Endodermal cell (in vitro differentiated cells): Measurements from ENCODE around the gene MIDN. TPM values are rescaled to one million over a fixed set of nuclear protein-coding genes. Genes with fewer than 3 reads are reported as not detected.

Experiments used
- DNase-seq: peaks from one replicate; pipeline ENCODE4 v3.0.0-alpha.2; 2017
- H3K27ac ChIP-seq: 2 replicates; pipeline ENCODE4 v1.5.1; 2013; ENCODE audit warnings: mild to moderate bottlenecking, low read depth, low read length, moderate library complexity
- H3K27me3 ChIP-seq: 2 replicates; pipeline ENCODE4 v1.6.1; 2013; ENCODE audit warnings: mild to moderate bottlenecking, low read length, moderate library complexity; ENCODE audit not compliant: insufficient read depth, control insufficient read depth, poor library complexity, severe bottlenecking
- H3K36me3 ChIP-seq: 2 replicates; pipeline ENCODE4 v1.7.0; 2013; ENCODE audit warnings: mild to moderate bottlenecking, low read length, moderate library complexity; ENCODE audit not compliant: control insufficient read depth, insufficient read depth
- H3K4me1 ChIP-seq: one replicate; pipeline ENCODE4 v1.7.0; 2013; ENCODE audit warnings: low read length; ENCODE audit not compliant: control insufficient read depth, insufficient read depth
- H3K4me3 ChIP-seq: 2 replicates; pipeline ENCODE4 v1.5.1; 2013; ENCODE audit warnings: mild to moderate bottlenecking, low read length, moderate library complexity
- H3K9ac ChIP-seq: 2 replicates; pipeline ENCODE4 v1.6.1; 2013; ENCODE audit warnings: mild to moderate bottlenecking, low read length, moderate library complexity; ENCODE audit not compliant: poor library complexity, severe bottlenecking; ENCODE audit errors: extremely low read depth
- H3K9me3 ChIP-seq: 2 replicates; pipeline ENCODE4 v1.6.1; 2013; ENCODE audit warnings: mild to moderate bottlenecking, low read length, moderate library complexity; ENCODE audit not compliant: control insufficient read depth
- H3K27ac Mint-ChIP-seq: 2 replicates; pipeline ENCODE4 v1.8.0; 2020; ENCODE audit warnings: mixed read lengths
- H3K27me3 Mint-ChIP-seq: 2 replicates; pipeline ENCODE4 v1.8.0; 2021; ENCODE audit warnings: mild to moderate bottlenecking, mixed read lengths; ENCODE audit not compliant: insufficient read depth
- H3K36me3 Mint-ChIP-seq: 2 replicates; pipeline ENCODE4 v1.8.0; 2020; ENCODE audit warnings: low read depth, mixed read lengths
- H3K4me1 Mint-ChIP-seq: 2 replicates; pipeline ENCODE4 v1.8.0; 2020; ENCODE audit warnings: mixed read lengths
- H3K4me3 Mint-ChIP-seq: 2 replicates; pipeline ENCODE4 v1.8.0; 2020; ENCODE audit warnings: mild to moderate bottlenecking, moderate library complexity, mixed read lengths
- H3K9me3 Mint-ChIP-seq: 2 replicates; pipeline ENCODE4 v1.8.0; 2020; ENCODE audit warnings: mild to moderate bottlenecking, mixed read lengths
- WGBS, 2 experiments: methylation state at CpG; one replicate each; pipeline versions ENCODE4 v1.1.5 to v1.1.7; 2013; ENCODE audit warnings: missing lambda C conversion rate in 2 of 2, mixed read lengths in 1 of 2; ENCODE audit not compliant: insufficient coverage in 1 of 2, insufficient read length in 1 of 2; 5-methylcytosine and 5-hydroxymethylcytosine counted together
- total RNA-seq, 2 donors: library from RNA; stranded (reverse); fragmentation: NEBNext Ultra II Directional in 1 of 2; extraction: Animal tissue kit (Norgen Biotek cat#: 25700) in 1 of 2; gene quantifications; 2 replicates in 1 of 2; 3 replicates in 1 of 2; pipeline ENCODE4 v1.2.1, GENCODE V29; 2021
- TF ChIP-seq, protein P1 (sequence below): fragments of 200-600 bp; sonication (generic); conservative IDR thresholded peaks from 2 replicates; pipeline ENCODE4 v1.5.0; 2021; ENCODE audit warnings: antibody characterized with exemption, mild to moderate bottlenecking

The MIDN gene
- total RNA-seq, 2 donors from 2014 or later = 183 to 185 TPM

DNA sequence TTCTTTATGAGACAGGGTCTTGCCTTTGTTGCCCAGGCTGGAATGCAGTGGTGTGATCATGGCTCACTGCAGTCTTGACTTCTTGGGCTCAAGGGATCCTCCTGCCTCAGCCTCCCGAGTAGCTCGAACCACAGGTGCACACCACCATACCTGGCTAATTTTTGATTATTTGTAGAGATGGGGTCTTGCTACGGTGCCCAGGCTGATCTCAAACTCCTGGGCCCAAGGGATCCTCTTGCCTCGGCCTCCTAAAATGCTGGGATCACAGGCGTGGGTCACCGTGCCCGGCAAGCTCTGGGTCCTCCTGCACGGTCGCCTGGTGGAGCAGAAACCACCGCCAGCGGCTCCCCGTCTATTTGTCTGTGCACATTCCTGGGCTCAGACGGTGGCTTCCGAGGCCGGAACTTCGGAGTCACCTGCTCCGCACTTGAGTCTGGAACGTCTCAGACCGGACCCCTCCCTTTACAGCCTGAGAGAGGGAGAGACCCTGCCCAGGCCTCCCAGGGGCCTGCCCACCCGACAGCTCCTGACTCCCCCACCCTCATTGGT lies 59.4 kb downstream of the MIDN start:
- no peak overlapping the region for H3K4me3 Mint-ChIP-seq
- Histone ChIP-seq H3K27ac (no peak overlapping the region), H3K36me3 (no peaks in the 10 kb centered on the region), H3K4me1 (no peaks in the 10 kb centered on the region), H3K9me3 (no peaks in the 10 kb centered on the region), H3K9ac (no peak overlapping the region), H3K27me3 (no peaks in the 10 kb centered on the region), H3K4me3 (no peak overlapping the region)
- no peaks in the 10 kb centered on the region for H3K4me1 Mint-ChIP-seq
- no peaks in the 10 kb centered on the region for H3K9me3 Mint-ChIP-seq
- no peaks in the 10 kb centered on the region for H3K36me3 Mint-ChIP-seq
- no peak overlapping the region for H3K27ac Mint-ChIP-seq
- 90 to 96% methylated on average over 12 to 20 of the region's 20 CpGs for WGBS, 2 experiments
- H3K27me3 Mint-ChIP-seq = no peaks in the 10 kb centered on the region
- TF ChIP-seq, protein P1, sequence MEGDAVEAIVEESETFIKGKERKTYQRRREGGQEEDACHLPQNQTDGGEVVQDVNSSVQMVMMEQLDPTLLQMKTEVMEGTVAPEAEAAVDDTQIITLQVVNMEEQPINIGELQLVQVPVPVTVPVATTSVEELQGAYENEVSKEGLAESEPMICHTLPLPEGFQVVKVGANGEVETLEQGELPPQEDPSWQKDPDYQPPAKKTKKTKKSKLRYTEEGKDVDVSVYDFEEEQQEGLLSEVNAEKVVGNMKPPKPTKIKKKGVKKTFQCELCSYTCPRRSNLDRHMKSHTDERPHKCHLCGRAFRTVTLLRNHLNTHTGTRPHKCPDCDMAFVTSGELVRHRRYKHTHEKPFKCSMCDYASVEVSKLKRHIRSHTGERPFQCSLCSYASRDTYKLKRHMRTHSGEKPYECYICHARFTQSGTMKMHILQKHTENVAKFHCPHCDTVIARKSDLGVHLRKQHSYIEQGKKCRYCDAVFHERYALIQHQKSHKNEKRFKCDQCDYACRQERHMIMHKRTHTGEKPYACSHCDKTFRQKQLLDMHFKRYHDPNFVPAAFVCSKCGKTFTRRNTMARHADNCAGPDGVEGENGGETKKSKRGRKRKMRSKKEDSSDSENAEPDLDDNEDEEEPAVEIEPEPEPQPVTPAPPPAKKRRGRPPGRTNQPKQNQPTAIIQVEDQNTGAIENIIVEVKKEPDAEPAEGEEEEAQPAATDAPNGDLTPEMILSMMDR = no peak
- DNase-seq = no peak

DNA sequence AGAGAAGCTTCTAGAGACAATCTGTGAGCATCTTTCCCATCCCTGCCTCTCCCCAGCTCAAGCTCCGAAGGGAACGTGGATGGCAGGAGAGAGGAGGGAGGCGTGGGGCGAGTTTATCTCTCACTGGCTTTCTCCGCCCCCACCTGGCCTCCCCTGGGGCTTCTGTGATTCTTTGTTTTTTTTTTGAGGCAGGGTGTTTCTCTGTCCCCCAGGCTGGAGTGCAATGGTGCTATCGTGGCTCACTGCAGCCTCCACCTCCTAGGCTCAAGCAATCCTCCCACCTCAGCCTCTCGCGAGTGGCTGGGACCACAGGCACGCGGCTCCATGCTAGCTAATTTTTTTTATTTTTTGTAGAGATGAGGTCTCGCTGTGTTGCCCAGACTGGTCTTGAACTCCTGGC lies 60.3 kb downstream of the MIDN start:
- Histone ChIP-seq H3K27ac (no peak overlapping the region), H3K9ac (no peak overlapping the region), H3K27me3 (no peaks in the 10 kb centered on the region), H3K4me3 (no peak overlapping the region), H3K4me1 (no peaks in the 10 kb centered on the region), H3K9me3 (no peaks in the 10 kb centered on the region), H3K36me3 (no peaks in the 10 kb centered on the region)
- Mint-ChIP-seq H3K27ac (no peak overlapping the region), H3K4me3 (no peak overlapping the region), H3K36me3 (no peaks in the 10 kb centered on the region), H3K4me1 (no peaks in the 10 kb centered on the region), H3K27me3 (no peaks in the 10 kb centered on the region), H3K9me3 (no peaks in the 10 kb centered on the region)
- 54 to 77% methylated on average over 3 to 10 of the region's 11 CpGs for WGBS, 2 experiments
- DNase-seq = no peak
- TF ChIP-seq, protein P1 = no peak

Other genes starting within 250 kb of the MIDN start
- gene GRIN3B, start 248.2 kb upstream of the MIDN start, total RNA-seq = 1 to 10 TPM; 2.0 TPM
- gene TMEM259, start 227.5 kb upstream of the MIDN start, total RNA-seq = 100 to 1,000 TPM; 157 to 176 TPM
- not detected for gene RNU6-2, start 227.1 kb upstream of the MIDN start, total RNA-seq
- gene CNN2, start 222.0 kb upstream of the MIDN start, total RNA-seq = 100 to 1,000 TPM; 426 to 469 TPM
- 10 to 100 TPM; 67.2 to 68.7 TPM for gene ABCA7, start 208.5 kb upstream of the MIDN start, total RNA-seq
- 10 to 100 TPM; 14.8 to 17.1 TPM for gene ARHGAP45, start 181.4 kb upstream of the MIDN start, total RNA-seq
- 100 to 1,000 TPM; 225 to 254 TPM for gene POLR2E, start 153.2 kb upstream of the MIDN start, total RNA-seq
- 100 to 1,000 TPM; 331 to 449 TPM for gene GPX4, start 144.6 kb upstream of the MIDN start, total RNA-seq
- gene SBNO2, start 74.3 kb upstream of the MIDN start, total RNA-seq = 10 to 100 TPM; 43.3 to 50.4 TPM
- gene STK11, start 42.8 kb upstream of the MIDN start, total RNA-seq = 10 to 100 TPM; 78.8 to 81.4 TPM
- gene CBARP, start 10.6 kb upstream of the MIDN start, total RNA-seq = 10 to 100 TPM; 21.5 to 28.5 TPM
- 100 to 1,000 TPM; 144 to 159 TPM for gene ATP5F1D, start 6.8 kb upstream of the MIDN start, total RNA-seq
- 100 to 1,000 TPM; 282 to 301 TPM for gene CIRBP, start 20.7 kb downstream of the MIDN start, total RNA-seq
- gene FAM174C, start 26.9 kb downstream of the MIDN start, total RNA-seq = 10 to 100 TPM; 45.1 to 46.0 TPM
- gene EFNA2, start 37.3 kb downstream of the MIDN start, total RNA-seq = 10 to 100 TPM; 28.6 to 30.7 TPM
- 10 to 100 TPM; 57.0 to 62.5 TPM for gene NDUFS7, start 135.3 kb downstream of the MIDN start, total RNA-seq
- 10 to 100 TPM; 38.4 to 49.6 TPM for gene GAMT, start 153.0 kb downstream of the MIDN start, total RNA-seq
- gene DAZAP1, start 159.0 kb downstream of the MIDN start, total RNA-seq = 100 to 1,000 TPM; 154 to 179 TPM
- gene RPS15, start 189.8 kb downstream of the MIDN start, total RNA-seq = 1,000 to 10,000 TPM; 1,298 to 1,321 TPM
- gene APC2, start 201.5 kb downstream of the MIDN start, total RNA-seq = under 1 TPM; 0.38 to 0.57 TPM
- gene C19orf25, start 230.6 kb downstream of the MIDN start, total RNA-seq = 10 to 100 TPM; 40.0 to 51.1 TPM
- 10 to 100 TPM; 25.2 to 31.6 TPM for gene PCSK4, start 241.8 kb downstream of the MIDN start, total RNA-seq
- 10 to 100 TPM; 24.7 to 49.4 TPM for gene REEP6, start 242.6 kb downstream of the MIDN start, total RNA-seq